Tibial nerve (tissue), 4 donors: ENCODE data around the gene ZNF215. TPM values are rescaled to one million over a fixed set of nuclear protein-coding genes. Genes with fewer than 3 reads are reported as not detected.

Source experiments
- DNase-seq, 2 donors: peaks; one replicate each; pipeline ENCODE4 v3.0.0-alpha.2; 2019; ENCODE audit warnings: low spot score in 2 of 2
- H3K27ac ChIP-seq, 4 donors: fragments of 200-600 bp; sonication (generic) in 3 of 4; one replicate each; pipeline ENCODE4 v1.5.1; 2017 to 2019; ENCODE audit warnings: mild to moderate bottlenecking in 1 of 4
- H3K27me3 ChIP-seq, 2 donors: fragments of 200-600 bp; sonication (generic) in 1 of 2; one replicate each; pipeline versions ENCODE4 v1.5.1 to v1.6.0; 2017 to 2019
- H3K36me3 ChIP-seq, 3 donors: fragments of 200-600 bp; sonication (generic); one replicate each; pipeline ENCODE4 v1.5.1; 2018 to 2019
- H3K4me1 ChIP-seq, 4 donors: fragments of 200-600 bp; sonication (generic) in 3 of 4; one replicate each; pipeline ENCODE4 v1.5.1; 2017 to 2019
- H3K4me3 ChIP-seq, 4 donors: fragments of 200-600 bp; sonication (generic) in 3 of 4; one replicate each; pipeline ENCODE4 v1.5.1; 2017 to 2019; ENCODE audit warnings: mild to moderate bottlenecking in 1 of 4, moderate library complexity in 1 of 4
- H3K9me3 ChIP-seq, 4 donors: fragments of 200-600 bp; sonication (generic) in 3 of 4; one replicate each; pipeline ENCODE4 v1.5.1; 2017 to 2019
- EP300 ChIP-seq, 2 donors: sonication (generic); formaldehyde crosslinking; IDR thresholded peaks; one replicate each; pipeline ENCODE4 v1.6.1; 2017; ENCODE audit warnings: antibody characterized with exemption in 2 of 2, mild to moderate bottlenecking in 1 of 2
- POLR2A ChIP-seq, 2 donors: fragments of 450-650 bp; IDR thresholded peaks; one replicate each; pipeline ENCODE4 v1.6.1; 2017; ENCODE audit warnings: antibody characterized with exemption in 2 of 2, mild to moderate bottlenecking in 2 of 2, moderate library complexity in 2 of 2
- WGBS, 2 donors: methylation state at CpG; one replicate each; pipeline ENCODE4 v1.1.5; 2018; 5-methylcytosine and 5-hydroxymethylcytosine counted together
- total RNA-seq, 4 donors: library from RNA; depleted of rRNA; stranded (reverse); fragments of >200 nt; gene quantifications; one replicate each; pipeline ENCODE4 v1.1.0, GENCODE V29; 2016
- TF ChIP-seq, protein P1 (sequence below), 5 experiments: fragments of 200-600 bp in 3 of 5; fragments of 450-650 bp in 2 of 5; sonication (generic) in 3 of 5; IDR thresholded peaks; one replicate each; pipeline ENCODE4 v1.5.1; 2016 to 2019; ENCODE audit warnings: antibody characterized with exemption in 5 of 5, mild to moderate bottlenecking in 3 of 5, moderate library complexity in 2 of 5

Gene ZNF215
- total RNA-seq, 4 donors from 2014 or later, result 0.20 to 2.6 (median 1.1) TPM

DNA sequence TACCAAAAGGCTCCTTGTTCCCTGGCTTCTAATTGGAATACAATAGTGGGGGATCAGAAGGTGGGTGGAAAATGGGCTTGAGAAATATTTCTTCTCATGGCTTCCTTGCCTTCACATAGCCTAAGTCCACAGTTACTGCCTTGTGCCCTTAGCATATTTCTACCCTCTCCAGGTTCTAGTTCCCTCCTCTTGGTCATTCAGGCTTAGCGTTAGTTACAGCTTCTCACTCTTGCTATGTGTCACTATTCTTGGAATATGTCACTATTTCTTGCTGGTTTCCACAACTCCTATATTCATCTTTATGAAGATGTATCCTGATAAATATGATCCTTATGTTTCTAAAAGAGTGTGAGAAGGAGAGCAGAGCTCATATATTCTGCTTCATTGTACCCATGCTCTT lies 36.4 kb upstream of the ZNF215 start:
- WGBS, 2 donors, result 77 to 90% methylated on average over 1 of the region's 1 CpG
- TF ChIP-seq, protein P1, sequence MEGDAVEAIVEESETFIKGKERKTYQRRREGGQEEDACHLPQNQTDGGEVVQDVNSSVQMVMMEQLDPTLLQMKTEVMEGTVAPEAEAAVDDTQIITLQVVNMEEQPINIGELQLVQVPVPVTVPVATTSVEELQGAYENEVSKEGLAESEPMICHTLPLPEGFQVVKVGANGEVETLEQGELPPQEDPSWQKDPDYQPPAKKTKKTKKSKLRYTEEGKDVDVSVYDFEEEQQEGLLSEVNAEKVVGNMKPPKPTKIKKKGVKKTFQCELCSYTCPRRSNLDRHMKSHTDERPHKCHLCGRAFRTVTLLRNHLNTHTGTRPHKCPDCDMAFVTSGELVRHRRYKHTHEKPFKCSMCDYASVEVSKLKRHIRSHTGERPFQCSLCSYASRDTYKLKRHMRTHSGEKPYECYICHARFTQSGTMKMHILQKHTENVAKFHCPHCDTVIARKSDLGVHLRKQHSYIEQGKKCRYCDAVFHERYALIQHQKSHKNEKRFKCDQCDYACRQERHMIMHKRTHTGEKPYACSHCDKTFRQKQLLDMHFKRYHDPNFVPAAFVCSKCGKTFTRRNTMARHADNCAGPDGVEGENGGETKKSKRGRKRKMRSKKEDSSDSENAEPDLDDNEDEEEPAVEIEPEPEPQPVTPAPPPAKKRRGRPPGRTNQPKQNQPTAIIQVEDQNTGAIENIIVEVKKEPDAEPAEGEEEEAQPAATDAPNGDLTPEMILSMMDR (IDR thresholded peaks at IDR 0.05), result no peak
- no peak for TF ChIP-seq POLR2A (IDR thresholded peaks at IDR 0.05)
- TF ChIP-seq EP300 (IDR thresholded peaks at IDR 0.05), result no peak
- Histone ChIP-seq H3K9me3 (peaks cover 0 to 3% (median 0%) of the 10 kb centered on the region in 4 donors), H3K27ac (no peak overlapping the region), H3K4me1 (no peaks in the 10 kb centered on the region), H3K36me3 (no peaks in the 10 kb centered on the region), H3K4me3 (no peak overlapping the region), H3K27me3 (no peaks in the 10 kb centered on the region)
- no peak for DNase-seq

DNA sequence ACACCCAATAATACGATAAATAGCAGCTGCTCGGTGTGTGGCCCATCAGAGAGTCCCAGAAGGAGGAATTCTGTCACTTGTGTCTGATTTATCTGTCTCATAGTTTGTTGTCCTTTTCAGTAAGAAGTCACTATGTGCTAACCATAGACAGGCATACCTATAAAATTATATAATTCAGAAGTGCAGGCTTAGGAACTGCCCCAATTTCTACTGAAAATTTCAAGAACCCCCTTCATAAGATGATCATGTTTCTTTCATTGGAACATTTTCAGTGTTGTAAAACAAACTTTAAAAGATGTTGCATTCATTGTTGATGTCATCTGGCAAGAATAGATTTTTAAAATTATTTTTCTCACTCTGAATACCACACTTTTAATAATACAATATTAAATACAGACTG lies 33.8 kb upstream of the ZNF215 start, which contains the start of gene OR2D2:
Gene OR2D2 (minus strand): TSS at position 101 of the 400 bp plus-strand sequence. CDS start 0 bp downstream, at position 101.
- DNase-seq, result no peak
- Histone ChIP-seq H3K27me3 (no peaks in the 10 kb centered on the region), H3K9me3 (peaks cover 0 to 3% (median 0%) of the 10 kb centered on the region in 4 donors), H3K36me3 (no peaks in the 10 kb centered on the region), H3K4me1 (no peaks in the 10 kb centered on the region), H3K27ac (no peak within 1 kb of the TSS), H3K4me3 (no peak within 1 kb of the TSS)
- TF ChIP-seq, protein P1 (IDR thresholded peaks at IDR 0.05), result no peak
- TF ChIP-seq POLR2A (IDR thresholded peaks at IDR 0.05) (no peak), EP300 (IDR thresholded peaks at IDR 0.05) (no peak)
- WGBS, 2 donors, result 83 to 94% methylated on average over 2 of the region's 2 CpGs

DNA sequence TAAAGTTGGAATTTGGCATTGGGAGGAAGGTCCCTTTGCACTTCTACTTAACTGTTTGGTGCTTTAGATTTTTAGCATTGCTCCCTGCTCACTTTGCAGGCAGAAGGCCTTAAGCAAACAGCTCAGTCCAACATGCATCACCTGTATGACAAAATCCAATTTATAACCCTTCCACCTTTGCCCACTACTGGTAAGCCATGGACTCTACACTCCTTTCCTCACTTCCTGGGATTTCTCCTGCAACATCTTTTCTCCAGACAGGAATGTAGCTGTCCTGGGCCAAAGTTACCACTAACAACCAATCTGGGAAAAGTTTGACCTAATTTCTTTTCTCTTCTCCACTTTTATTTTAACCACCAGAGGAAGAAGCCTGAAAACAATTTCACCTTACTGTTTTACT lies 32.1 kb upstream of the ZNF215 start:
- Histone ChIP-seq H3K9me3 (no peaks in the 10 kb centered on the region), H3K4me1 (no peaks in the 10 kb centered on the region), H3K36me3 (no peaks in the 10 kb centered on the region), H3K4me3 (no peak overlapping the region), H3K27ac (no peak overlapping the region), H3K27me3 (no peaks in the 10 kb centered on the region)
- no peak for DNase-seq
- TF ChIP-seq, protein P1 (IDR thresholded peaks at IDR 0.05), result no peak
- TF ChIP-seq POLR2A (IDR thresholded peaks at IDR 0.05) (no peak), EP300 (IDR thresholded peaks at IDR 0.05) (no peak)

DNA sequence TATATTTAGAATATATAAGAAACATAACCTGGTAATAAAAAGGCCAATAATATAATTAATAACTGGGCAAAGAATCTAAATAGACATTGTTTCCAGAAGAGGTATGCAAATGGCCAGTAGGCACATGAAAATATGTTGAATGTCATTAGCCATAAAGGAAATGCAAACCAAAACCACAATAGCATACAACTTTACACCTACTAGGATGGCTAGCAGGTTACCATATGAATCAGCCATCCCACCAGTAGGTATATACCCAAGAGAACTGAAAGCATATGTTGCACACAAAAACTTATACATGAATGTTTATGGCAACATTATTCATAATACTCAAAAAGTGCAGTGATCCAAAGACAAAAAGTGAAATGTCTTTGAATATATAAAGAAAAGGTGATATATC lies 31.2 kb upstream of the ZNF215 start:
- DNase-seq, result no peak
- Histone ChIP-seq H3K27me3 (no peaks in the 10 kb centered on the region), H3K27ac (no peak overlapping the region), H3K9me3 (no peaks in the 10 kb centered on the region), H3K36me3 (no peaks in the 10 kb centered on the region), H3K4me3 (no peak overlapping the region), H3K4me1 (no peaks in the 10 kb centered on the region)
- TF ChIP-seq POLR2A (IDR thresholded peaks at IDR 0.05), result no peak
- no peak for TF ChIP-seq EP300 (IDR thresholded peaks at IDR 0.05)

DNA sequence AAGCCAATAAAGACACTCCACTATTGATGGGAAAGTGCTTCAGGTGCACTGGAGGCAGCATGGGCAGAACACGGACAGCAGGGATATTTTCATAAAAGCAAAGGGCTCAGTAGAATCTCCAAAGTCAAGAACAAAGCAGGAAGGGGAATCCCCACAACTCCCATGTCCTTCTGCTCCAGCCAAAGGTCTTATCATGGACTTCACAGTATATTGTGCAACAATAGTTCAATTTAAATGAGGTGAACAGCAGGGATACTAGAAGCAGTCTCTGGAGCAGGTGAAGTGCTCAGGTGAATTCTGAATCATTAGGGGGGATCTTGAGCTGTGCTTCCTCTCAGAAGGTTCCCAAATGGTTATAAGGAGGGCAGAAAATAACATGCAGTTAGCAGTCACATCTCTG lies 27.3 kb upstream of the ZNF215 start:
- Histone ChIP-seq H3K4me1 (no peaks in the 10 kb centered on the region), H3K27me3 (no peaks in the 10 kb centered on the region), H3K4me3 (no peak overlapping the region), H3K27ac (no peak overlapping the region), H3K9me3 (no peaks in the 10 kb centered on the region), H3K36me3 (no peaks in the 10 kb centered on the region)
- TF ChIP-seq EP300 (IDR thresholded peaks at IDR 0.05), result no peak
- TF ChIP-seq POLR2A (IDR thresholded peaks at IDR 0.05), result no peak
- TF ChIP-seq, protein P1 (IDR thresholded peaks at IDR 0.05), result no peak
- 69 to 81% methylated on average over 1 of the region's 1 CpG for WGBS, 2 donors
- DNase-seq, result no peak
